Adrenal gland (tissue), 5 donors: ENCODE measurements around the gene TMEM129.

Experiments used
- CTCF ChIP-seq, 6 experiments: fragments of 450-650 bp in 4 of 6; fragments of 200-600 bp in 2 of 6; sonication (generic) in 1 of 6; IDR thresholded peaks; 1 replicate in 5 of 6; 2 replicates in 1 of 6; pipeline versions ENCODE4 v1.5.1 to v1.8.0; 2016 to 2021; ENCODE audit warnings: antibody characterized with exemption in 6 of 6, mild to moderate bottlenecking in 2 of 6, moderate library complexity in 1 of 6
- POLR2A ChIP-seq, 2 donors: fragments of 450-650 bp; IDR thresholded peaks; one replicate each; pipeline ENCODE4 v1.6.1; 2017; ENCODE audit warnings: antibody characterized with exemption in 2 of 2, mild to moderate bottlenecking in 2 of 2, moderate library complexity in 1 of 2
- donor health status: DM: no; HTN: no; CAD: no.

DNA sequence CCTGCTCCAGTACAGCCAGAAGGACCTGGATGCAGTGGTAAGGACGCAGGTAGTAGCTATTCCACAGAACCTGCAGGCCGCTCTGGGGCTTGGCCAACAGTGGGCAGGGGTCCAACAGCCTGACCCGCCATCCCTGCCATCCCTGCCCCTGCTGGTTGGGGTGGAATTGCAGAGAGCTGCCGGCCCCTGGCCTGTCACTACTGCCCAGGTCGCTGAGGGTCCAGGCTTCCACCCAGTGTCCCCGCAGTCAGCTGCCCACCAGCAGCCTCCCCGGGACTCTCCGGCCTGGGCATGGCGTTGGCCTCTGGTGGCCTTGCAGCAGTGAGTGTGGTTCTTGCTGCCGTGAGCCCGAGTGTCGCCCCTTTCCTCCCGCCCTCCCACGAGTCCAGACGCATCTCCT lies 16.5 kb upstream of the TMEM129 start:
- TF ChIP-seq POLR2A (IDR thresholded peaks at IDR 0.05) (no peak), CTCF (IDR thresholded peaks at IDR 0.05) (no peak)
